GM12864 (cell line): ENCODE measurements around the gene SLC13A2.

Experiments used
- DNase-seq: peaks from one replicate; pipeline ENCODE4 v3.0.0-alpha.2; 2011; ENCODE audit warnings: low read depth
- H3K4me3 ChIP-seq: 2 replicates; pipeline ENCODE4 v1.5.1; 2011; ENCODE audit warnings: mild to moderate bottlenecking, low read depth, low read length, control low read depth
- TF ChIP-seq, protein P1 (sequence below): IDR thresholded peaks from 2 replicates; pipeline ENCODE4 v1.5.1; 2011; ENCODE audit warnings: low read depth, mild to moderate bottlenecking, moderate library complexity, low read length, control low read depth, inconsistent platforms; ENCODE audit errors: missing control alignments

Gene SLC13A2

GRCh38 chr17:28493460-28493859, 20.0 kb downstream of the SLC13A2 start:
- TF ChIP-seq, protein P1, sequence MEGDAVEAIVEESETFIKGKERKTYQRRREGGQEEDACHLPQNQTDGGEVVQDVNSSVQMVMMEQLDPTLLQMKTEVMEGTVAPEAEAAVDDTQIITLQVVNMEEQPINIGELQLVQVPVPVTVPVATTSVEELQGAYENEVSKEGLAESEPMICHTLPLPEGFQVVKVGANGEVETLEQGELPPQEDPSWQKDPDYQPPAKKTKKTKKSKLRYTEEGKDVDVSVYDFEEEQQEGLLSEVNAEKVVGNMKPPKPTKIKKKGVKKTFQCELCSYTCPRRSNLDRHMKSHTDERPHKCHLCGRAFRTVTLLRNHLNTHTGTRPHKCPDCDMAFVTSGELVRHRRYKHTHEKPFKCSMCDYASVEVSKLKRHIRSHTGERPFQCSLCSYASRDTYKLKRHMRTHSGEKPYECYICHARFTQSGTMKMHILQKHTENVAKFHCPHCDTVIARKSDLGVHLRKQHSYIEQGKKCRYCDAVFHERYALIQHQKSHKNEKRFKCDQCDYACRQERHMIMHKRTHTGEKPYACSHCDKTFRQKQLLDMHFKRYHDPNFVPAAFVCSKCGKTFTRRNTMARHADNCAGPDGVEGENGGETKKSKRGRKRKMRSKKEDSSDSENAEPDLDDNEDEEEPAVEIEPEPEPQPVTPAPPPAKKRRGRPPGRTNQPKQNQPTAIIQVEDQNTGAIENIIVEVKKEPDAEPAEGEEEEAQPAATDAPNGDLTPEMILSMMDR = no peak
- DNase-seq = no peak
- H3K4me3 ChIP-seq = no peak overlapping the region

DNA sequence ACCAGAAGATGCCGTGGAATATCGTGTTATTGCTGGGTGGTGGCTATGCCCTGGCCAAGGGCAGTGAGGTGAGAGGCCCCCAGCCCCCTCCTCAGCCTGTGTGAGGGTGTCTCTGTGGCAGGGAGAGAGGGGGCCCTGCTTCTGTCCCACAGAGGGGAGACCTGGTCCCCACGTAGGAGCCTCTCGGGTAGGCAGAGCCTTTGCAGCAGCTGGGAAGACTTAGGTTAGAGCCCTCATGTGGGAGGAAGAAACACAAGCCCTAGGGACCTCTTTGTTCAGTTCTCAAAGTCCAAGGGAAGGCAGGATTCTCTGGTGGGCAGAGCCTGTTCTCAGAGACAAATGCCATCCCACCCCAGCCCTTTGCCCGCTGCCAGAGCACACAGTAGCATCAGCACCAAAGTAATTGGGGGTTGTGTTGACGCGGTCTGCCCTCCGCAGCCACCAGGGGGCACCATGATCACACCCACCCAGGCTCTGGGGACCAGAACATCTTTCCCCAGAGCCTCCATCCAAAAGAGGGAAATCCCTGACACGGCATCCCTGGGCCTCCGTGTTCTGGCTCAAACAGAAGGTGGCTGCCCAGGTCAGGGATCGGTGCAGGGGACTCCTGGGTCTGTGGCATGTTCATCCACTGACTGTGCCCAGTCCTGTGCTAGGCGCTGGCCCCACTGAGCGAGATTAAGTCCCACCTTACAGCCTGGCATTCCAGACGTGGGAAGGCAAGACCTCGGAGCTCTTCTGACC, 21.2 kb downstream of the SLC13A2 start:
- TF ChIP-seq, protein P1 = peak; percentile 96
- H3K4me3 ChIP-seq = no peak overlapping the region
- DNase-seq = peak; percentile 31

DNA sequence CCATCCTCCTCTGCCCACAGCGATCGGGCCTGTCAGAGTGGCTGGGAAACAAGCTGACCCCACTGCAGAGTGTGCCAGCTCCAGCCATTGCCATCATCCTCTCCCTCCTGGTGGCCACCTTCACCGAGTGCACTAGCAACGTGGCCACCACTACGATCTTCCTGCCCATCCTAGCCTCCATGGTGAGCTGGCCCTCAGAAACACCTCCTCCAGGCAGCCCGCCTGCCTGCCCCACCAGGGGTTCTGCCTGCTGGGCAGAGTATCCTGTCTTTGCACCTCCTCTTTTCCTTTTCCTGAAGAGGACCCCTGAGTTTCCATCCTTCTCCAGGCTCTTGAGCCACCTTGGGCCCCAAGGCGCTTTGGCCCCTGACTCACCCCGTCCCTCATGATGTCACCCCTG, 22.2 kb downstream of the SLC13A2 start:
- no peak overlapping the region for H3K4me3 ChIP-seq
- TF ChIP-seq, protein P1 = no peak
- DNase-seq = no peak

DNA sequence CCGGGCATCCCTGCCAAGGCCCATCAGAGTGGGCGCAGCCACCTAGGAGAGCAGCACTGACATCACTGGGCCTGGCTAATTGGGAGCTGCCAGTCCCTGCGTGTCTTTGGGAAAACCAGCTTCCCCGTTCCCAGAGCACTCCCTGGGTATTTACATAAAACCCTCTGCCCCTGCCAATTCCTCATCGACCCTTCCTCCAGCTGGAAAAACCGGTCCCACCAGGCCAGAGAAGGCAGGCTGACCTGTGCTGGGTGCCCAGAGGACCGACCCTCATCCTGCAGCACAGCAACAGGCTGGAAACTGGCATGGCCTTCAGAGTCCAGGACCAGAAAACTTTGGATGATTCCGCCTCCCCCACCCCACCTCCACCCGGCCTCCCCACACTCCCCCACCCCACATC, 24.5 kb downstream of the SLC13A2 start:
- DNase-seq = no peak
- no peak overlapping the region for H3K4me3 ChIP-seq
- TF ChIP-seq, protein P1 = no peak

GRCh38 chr17:28498652-28499363, 25.4 kb downstream of the SLC13A2 start:
- H3K4me3 ChIP-seq = no peak overlapping the region
- DNase-seq = no peak
- TF ChIP-seq, protein P1 = no peak

DNA sequence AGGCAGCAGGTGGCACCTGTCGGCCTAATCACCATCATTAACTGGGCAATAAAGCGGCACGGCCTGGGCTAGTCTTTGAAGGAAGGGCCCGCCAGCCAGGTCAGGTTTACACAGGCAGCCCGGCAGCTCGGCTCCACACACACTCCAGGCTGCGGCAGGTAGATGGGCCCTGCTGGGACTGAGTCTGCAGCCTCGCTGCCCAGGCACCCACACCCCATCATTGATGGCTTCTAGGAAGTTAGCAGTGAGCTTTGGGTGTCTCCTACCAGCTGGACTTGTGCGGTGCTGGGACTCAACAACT, 25.9 kb downstream of the SLC13A2 start:
- H3K4me3 ChIP-seq = no peak overlapping the region
- TF ChIP-seq, protein P1 = no peak
- DNase-seq = no peak

DNA sequence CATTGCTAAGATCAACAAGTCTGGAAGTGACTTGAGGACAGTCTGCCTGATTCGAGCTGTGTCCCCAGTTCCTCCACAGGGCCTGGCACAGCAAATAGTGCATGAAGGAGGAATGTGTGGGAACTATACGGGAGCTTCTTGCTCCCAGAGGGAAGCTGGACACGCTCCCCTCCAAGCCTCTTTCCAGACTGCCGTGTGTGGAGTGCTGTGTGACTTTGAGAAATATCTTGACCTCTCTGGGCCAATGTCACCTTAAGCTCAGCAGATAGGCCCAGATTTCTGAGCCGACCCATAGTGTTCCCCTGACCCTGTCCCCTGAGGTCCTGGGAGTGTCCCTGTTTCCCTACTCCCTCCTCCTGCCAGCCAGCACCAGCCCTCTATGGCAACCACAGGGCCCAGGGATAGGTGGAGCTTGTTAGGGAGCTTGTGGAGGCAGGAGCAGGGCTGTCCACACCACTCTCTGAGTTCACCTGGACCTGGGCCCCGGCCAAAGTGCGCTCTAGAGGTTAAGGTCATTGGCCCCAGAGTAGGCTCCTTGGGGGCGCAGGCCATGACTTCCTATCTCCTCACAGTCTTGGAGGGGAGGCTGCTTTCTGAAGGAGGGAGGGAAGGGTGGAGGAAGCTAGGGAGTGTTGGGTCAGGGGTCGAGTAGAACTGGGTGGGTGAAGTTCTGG, 26.4 kb downstream of the SLC13A2 start:
- TF ChIP-seq, protein P1 = no peak
- no peak for DNase-seq
- H3K4me3 ChIP-seq = no peak overlapping the region; the same call in 1 of the 2 replicates
